ENCODE results near the gene REEP1.

DNA sequence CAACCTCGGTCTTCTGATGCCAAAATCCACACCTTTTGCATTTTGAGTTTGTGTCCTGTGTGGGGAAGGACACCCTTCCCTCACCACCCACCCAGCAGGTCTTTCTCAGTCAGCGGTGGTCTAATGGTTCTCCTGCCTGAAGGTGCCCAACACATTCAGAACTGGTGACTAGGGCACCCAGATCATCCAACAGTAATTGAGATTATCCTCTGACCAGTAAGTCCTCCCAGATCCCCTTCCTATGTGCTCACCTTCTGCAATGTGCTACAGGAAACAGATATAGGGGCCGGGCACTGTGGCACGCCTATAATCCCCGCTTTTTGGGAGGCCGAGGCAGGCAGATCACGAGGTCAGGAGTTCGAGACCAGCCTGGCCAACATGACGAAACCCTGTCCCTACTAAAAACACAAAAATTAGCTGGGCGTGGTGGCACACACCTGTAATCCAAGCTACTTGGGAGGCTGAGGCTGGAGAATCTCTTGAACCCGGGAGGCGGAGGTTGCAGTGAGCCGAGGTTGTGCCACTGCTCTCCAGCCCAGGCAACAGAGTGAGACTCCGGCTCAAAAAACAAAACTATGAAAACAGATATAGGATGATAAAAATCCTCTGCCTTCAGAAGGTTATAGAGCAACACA, 56.2 kb downstream of the REEP1 start:
- TF ChIP-seq, protein P1, sequence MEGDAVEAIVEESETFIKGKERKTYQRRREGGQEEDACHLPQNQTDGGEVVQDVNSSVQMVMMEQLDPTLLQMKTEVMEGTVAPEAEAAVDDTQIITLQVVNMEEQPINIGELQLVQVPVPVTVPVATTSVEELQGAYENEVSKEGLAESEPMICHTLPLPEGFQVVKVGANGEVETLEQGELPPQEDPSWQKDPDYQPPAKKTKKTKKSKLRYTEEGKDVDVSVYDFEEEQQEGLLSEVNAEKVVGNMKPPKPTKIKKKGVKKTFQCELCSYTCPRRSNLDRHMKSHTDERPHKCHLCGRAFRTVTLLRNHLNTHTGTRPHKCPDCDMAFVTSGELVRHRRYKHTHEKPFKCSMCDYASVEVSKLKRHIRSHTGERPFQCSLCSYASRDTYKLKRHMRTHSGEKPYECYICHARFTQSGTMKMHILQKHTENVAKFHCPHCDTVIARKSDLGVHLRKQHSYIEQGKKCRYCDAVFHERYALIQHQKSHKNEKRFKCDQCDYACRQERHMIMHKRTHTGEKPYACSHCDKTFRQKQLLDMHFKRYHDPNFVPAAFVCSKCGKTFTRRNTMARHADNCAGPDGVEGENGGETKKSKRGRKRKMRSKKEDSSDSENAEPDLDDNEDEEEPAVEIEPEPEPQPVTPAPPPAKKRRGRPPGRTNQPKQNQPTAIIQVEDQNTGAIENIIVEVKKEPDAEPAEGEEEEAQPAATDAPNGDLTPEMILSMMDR (conservative IDR thresholded peaks at IDR 0.05) = no peak
- TF ChIP-seq EZH2 (IDR thresholded peaks at IDR 0.05; ENCODE audit: low read depth) = no peak

Data from PC-9 (cell line).